HG03432 (cell line): ENCODE results near the gene RDH13.
"Not testable (repeated sequence)": the region's sequence is repeated elsewhere in the genome, so short reads cannot be mapped to it uniquely, and the experiment has no call there.

Experiments
- ATAC-seq: cut with Tn5 transposase; IDR thresholded peaks from one replicate; pipeline ENCODE4 v1.9.1; 2021; ENCODE audit warnings: mild to moderate bottlenecking, moderate library complexity; ENCODE audit not compliant: unreplicated experiment

RDH13 gene

GRCh38 chr19:55048446-55048845 lies 14.5 kb downstream of the RDH13 start:
- no peak for ATAC-seq

- no peak for ATAC-seq
Observed at GRCh38 chr19:55047951-55048350, 15.0 kb downstream of the RDH13 start.

- no peak for ATAC-seq
Observed at GRCh38 chr19:55046975-55047622, 15.8 kb downstream of the RDH13 start.

- no peak for ATAC-seq
Observed at GRCh38 chr19:55044771-55045716, 17.9 kb downstream of the RDH13 start.

GRCh38 chr19:55044286-55044685 lies 18.7 kb downstream of the RDH13 start:
- ATAC-seq: no peak

GRCh38 chr19:55042688-55043087 lies 20.3 kb downstream of the RDH13 start:
- no peak for ATAC-seq

- ATAC-seq: no peak
Observed at GRCh38 chr19:55042344-55042678, 20.6 kb downstream of the RDH13 start.

- ATAC-seq: no peak
Observed at GRCh38 chr19:55041627-55042343, 21.2 kb downstream of the RDH13 start.

- ATAC-seq: no peak
Observed at GRCh38 chr19:55041244-55041626, 21.7 kb downstream of the RDH13 start.

GRCh38 chr19:55040654-55041053 lies 22.3 kb downstream of the RDH13 start:
- not testable (repeated sequence) for ATAC-seq

- ATAC-seq: not testable (repeated sequence)
Observed at GRCh38 chr19:55037603-55038002, 25.3 kb downstream of the RDH13 start.

- ATAC-seq: no peak
Observed at GRCh38 chr19:55036058-55036457, 26.9 kb downstream of the RDH13 start.

GRCh38 chr19:55034751-55035150 lies 28.2 kb downstream of the RDH13 start:
- ATAC-seq: no peak

GRCh38 chr19:55032976-55033643 lies 29.8 kb downstream of the RDH13 start:
- ATAC-seq: not testable (repeated sequence)

- no peak for ATAC-seq
Observed at GRCh38 chr19:55032170-55032800, 30.7 kb downstream of the RDH13 start.

GRCh38 chr19:55031178-55031577 lies 31.8 kb downstream of the RDH13 start:
- no peak for ATAC-seq

GRCh38 chr19:55028757-55029156 lies 34.2 kb downstream of the RDH13 start:
- ATAC-seq: no peak

- ATAC-seq: no peak
Observed at GRCh38 chr19:55027472-55028337, 35.2 kb downstream of the RDH13 start.

- ATAC-seq: not testable (repeated sequence)
Observed at GRCh38 chr19:55027140-55027471, 35.8 kb downstream of the RDH13 start.

GRCh38 chr19:55024111-55024510 lies 38.8 kb downstream of the RDH13 start:
- no peak for ATAC-seq
